NCI-H187 (cell line): ENCODE data around the gene RNU1-3.
"Not testable (repeated sequence)": the region's sequence is repeated elsewhere in the genome, so short reads cannot be mapped to it uniquely, and the experiment has no call there.

ENCODE experiments used
- DNase-seq, 2 experiments: peaks; one replicate each; lab custom pipeline; 2025; lab: John Stamatoyannopoulos, UW

Gene RNU1-3

GRCh38 chr1:16666502-16667413, at the start of gene RNU1-3:
Gene RNU1-3, minus strand, starts transcription at chr1:16666948.
- DNase-seq, result not testable (repeated sequence)

DNA sequence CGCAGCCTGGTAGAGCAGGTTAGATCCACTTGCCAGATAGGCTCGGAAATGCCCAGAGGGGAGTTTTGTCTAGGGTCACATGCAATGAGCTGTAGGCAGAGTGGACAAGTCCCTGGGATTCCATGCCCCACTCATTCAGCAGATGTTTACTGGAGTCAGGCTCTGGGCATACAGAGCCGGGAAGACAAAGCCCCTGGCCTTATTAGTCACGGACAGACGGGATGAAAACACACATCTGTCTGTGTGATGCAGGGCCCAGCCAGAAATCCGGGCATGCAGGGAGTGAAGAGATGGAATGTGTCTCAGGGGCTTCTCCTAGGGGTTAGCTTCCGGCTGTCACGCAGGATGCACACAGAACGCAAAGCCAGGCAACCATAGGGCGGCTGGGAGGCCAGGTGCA, 46.7 kb upstream of the RNU1-3 start:
- DNase-seq, result not testable (repeated sequence)

- DNase-seq, result not testable (repeated sequence)
Observed at GRCh38 chr1:16712984-16713383, 46.2 kb upstream of the RNU1-3 start.

DNA sequence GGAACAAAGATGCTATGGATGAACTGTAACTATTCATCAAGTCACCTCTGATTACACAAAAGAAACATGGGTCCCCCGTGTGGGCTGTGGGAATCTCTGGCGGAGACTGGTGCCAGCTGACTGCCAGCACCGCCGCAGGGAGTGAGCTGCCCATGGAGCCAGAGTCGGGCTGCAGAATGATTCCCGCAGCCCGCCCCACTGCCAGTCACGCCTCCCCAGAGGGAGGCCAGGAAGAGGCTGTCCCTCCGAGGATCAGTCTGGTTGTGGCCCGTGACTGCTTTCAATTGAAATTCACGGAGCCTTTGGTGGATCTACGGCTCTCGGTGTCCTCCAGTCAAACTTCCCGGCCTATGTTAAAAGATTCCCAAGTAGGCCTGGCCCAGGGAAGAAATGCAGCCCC, 45.8 kb upstream of the RNU1-3 start:
- DNase-seq, result not testable (repeated sequence)

DNA sequence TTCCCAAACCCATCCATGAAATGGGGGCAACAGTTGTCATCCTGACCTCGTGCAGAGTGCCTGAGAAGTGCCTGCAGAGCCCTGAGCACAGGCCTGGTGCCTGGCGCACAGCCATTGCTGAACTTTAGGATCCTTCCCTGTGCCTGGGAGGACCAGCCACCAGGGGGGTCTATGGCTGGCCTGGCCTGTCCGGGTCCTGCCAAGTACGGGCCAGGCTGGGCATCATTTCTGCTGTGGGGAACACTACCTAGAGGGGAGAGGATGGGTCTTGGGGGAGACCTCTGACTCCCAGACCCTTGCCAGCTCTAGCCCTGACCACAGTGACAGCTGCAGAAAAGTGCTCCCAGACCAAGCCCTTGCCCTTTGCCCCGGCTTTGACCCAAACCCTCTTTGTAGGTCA, 45.4 kb upstream of the RNU1-3 start:
- DNase-seq, result not testable (repeated sequence)

DNA sequence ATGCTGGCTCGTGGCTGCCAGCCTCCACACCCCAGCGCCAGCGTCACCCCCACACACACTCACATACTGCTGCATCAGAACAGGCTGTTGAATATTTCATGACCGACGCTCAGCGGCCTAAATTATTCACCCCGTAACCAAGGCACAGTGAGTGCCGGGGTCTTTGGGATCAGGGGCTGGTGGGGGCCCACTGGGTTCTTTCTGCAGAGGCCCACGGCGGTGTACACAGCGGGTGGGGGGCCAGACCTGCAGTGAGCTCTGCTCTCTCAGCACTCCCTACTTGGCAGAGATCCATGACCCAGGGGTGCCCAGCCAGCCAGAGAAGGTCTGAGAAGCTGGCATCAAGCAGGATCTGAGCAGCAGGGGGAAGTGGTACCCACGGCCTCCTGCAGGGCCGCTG, 43.9 kb upstream of the RNU1-3 start:
- not testable (repeated sequence) for DNase-seq

- DNase-seq, result not testable (repeated sequence)
Observed at GRCh38 chr1:16709659-16710087, 42.9 kb upstream of the RNU1-3 start.

DNA sequence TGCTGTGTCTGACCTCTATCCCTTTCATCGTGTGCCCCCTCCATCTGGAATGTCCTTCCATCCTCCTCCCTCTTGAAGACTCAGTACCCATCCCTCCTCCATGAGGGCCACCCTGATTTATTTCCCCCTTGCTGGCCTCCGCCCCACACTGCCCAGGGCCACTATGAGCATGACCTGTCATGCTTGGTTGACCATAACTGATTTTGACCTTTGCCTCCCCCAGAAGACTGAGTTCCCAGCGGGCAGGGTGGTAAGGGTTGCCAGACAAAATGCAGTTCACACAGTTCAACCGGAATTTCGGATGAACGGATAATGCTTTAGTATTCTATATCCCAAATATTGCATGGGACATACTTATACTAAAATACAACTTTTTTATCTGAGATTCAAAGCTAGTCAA, 42.0 kb upstream of the RNU1-3 start:
- DNase-seq, result not testable (repeated sequence)

DNA sequence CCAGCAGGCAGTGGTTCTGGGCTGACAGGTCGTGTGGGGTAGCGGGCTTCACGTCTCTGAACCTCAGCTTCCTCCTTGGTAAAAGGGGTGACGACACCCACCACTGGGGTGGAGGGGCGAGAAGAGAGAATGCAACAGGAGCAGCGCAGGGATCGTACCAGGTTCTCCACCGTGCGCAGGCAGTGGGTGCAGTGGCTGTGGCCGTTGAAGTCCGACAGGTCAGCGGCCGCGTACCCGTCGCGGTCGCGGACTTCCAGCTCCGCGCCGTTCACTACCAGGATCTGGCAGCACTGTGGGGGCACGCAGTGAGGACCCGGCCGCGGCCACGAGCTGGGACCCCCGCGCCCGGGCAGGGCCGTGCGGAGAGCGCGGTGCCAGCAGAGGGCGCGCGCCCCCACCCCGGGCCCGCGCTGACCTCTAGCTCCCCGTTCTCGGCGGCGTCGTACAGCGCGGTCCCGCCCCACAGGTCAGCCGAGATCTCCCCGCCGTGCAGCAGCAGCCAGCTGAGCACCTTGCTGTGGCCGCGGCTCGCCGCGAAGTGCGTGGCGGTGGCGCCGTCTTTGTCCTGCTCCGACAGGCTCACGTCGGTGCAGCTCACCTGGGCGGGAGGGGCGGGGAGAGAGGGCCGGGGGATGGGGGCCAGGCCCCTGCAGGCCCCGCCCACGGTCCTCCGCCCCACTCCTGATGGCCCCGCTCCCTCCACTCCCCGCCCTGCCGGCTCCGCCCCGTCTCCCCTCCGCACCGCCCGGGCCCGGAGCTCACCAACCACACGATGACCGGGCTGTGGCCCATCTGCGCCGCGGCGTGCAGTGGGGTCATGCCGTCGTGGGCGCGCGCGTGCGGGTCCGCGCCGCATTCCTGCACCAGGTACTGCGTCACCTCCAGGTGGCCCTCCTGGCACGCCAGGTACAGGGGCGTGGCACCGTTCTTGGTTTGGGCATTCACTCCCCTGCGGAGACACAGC, 40.7 kb upstream of the RNU1-3 start:
- DNase-seq, result not testable (repeated sequence)

- DNase-seq, result not testable (repeated sequence)
Observed at GRCh38 chr1:16706302-16706701, 39.6 kb upstream of the RNU1-3 start.

GRCh38 chr1:16704502-16705100, 37.9 kb upstream of the RNU1-3 start:
- DNase-seq, result not testable (repeated sequence)

GRCh38 chr1:16704076-16704475, 37.3 kb upstream of the RNU1-3 start:
- not testable (repeated sequence) for DNase-seq

- not testable (repeated sequence) for DNase-seq
Observed at GRCh38 chr1:16703602-16704001, 36.9 kb upstream of the RNU1-3 start.

- not testable (repeated sequence) for DNase-seq
Observed at GRCh38 chr1:16703141-16703540, 36.4 kb upstream of the RNU1-3 start.

GRCh38 chr1:16702280-16702679, 35.5 kb upstream of the RNU1-3 start:
- DNase-seq, result not testable (repeated sequence)

DNA sequence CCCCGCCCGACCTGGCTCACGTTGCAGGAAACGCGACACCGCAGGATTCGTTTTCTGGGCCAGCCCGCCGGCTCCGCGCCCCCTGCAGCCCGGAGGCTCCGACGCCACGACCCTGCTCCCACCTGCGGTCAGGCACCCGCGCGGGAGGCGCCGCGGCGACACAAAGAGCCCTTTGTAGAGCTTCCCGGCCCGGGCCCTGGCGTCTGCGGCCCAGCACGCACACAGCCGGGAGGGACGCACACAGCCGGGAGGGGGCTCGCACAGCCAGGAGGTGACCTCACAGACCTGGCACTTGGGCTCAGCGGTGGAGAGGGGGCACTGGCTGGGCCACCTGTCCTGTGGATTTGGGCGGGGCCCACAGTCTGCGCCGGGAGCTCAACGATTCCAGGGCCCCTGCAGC, 34.4 kb upstream of the RNU1-3 start:
- DNase-seq, result not testable (repeated sequence)

GRCh38 chr1:16700138-16700895, 33.6 kb upstream of the RNU1-3 start:
- DNase-seq, result not testable (repeated sequence)

- not testable (repeated sequence) for DNase-seq
Observed at GRCh38 chr1:16699440-16699839, 32.7 kb upstream of the RNU1-3 start.

DNA sequence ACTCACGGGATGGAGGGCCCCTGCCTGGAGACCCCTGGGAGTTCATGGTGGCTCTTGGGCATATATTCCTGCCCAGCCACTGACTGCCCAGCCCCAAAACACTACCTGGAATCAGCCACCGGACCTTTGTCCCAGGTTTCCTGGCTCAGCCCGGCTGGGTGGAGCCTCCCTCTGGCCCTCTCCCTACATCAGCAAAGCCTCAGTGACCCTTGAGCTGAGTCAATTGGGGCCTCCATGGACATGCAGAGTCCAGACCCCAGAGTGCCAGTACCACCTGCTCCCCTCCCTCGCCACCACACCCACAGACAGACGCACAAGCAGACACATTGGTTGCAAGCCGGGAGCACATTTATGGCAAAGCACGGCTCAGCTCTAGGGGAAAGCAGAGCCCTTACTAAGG, 30.4 kb upstream of the RNU1-3 start:
- DNase-seq, result not testable (repeated sequence)

DNA sequence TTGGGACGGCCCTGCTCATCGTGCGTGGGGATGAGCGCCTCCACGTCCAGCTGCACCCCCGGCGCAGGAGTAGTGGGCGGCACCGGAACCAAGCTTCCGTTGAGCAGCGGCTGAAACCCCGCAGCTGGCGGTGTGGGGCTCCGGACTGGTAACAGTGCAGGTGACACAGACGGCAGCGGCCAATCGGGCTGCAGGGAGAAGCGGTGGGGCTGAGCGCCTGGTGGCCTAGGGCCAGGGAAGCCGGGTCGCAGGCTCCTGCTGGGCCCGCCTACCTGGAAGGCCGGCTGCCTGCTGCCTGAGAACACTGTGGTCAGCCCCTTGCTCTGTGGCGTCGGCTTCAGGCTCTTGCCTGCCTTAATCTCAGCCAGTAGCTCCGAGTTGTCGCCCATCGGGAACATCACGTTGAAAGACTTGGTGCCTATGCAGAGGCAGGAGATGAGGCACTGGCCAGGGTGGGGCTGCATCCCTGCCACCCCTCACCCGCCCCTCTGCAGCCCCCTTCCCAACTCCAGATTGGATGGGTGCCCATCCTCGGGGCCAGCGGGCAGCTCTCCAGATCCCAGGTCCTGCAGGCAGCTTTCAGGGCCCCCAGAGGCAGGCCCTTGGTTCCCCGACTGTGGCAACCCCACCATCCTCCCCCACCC, 29.9 kb upstream of the RNU1-3 start:
- DNase-seq, result not testable (repeated sequence)

GRCh38 chr1:16694308-16694702, 27.6 kb upstream of the RNU1-3 start:
- not testable (repeated sequence) for DNase-seq
